ENCODE results near the gene COMMD6. TPM values are rescaled to one million over a fixed set of nuclear protein-coding genes. Genes with fewer than 3 reads are reported as not detected.
"Not testable (repeated sequence)": the region's sequence is repeated elsewhere in the genome, so short reads cannot be mapped to it uniquely, and the experiment has no call there.

Gene COMMD6
- 70.2 TPM for total RNA-seq

DNA sequence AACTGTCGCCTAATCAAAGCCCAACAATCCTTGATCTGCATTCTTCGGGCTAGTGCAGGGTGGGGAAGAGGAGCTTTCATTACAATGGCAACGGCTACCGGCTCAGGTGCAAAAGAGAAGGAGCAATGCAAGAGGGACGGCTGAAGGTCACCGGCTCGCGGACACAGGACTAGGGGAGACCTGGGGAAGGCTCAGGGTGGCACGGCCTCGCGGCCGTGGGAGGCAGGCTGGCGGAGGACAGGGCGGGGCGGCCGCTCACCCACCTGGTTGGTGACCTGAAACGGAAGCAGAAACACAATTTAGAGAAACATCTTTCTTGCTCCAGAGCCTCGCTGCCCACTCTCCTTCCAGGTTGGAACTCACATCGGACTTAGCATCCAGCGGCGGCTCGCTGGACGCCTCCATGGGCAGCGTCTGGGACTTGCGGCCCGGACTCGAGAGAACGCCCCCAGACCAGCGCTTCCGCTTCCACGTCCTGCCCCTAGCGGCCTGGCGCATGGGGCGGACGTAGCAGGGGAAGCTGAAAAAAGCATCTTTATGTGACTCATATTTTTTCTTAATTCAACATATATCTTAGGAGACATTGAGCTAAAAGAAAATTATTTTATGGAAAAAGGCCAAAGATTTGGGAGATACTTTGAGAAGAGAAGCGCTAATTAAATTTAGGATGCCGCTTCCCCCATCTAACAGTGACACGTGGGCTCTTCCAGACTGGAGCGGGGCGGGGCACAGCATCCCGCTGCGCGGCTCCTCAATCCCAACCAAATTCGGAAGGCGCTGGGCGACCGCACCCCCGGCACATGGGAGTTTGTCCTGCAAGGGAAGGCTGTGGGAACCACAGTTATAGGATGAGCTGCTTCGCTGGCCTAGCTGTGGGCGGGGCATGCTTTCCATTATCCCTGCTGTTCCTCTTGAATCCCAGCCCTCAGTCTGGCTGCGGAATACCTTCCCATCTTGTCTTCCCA lies at the start of gene COMMD6:
COMMD6 (minus strand) TSS at position 441 of the 965 bp plus-strand sequence; CDS start at position 405, 36 bp downstream.
- peak; percentile 84 for DNase-seq

DNA sequence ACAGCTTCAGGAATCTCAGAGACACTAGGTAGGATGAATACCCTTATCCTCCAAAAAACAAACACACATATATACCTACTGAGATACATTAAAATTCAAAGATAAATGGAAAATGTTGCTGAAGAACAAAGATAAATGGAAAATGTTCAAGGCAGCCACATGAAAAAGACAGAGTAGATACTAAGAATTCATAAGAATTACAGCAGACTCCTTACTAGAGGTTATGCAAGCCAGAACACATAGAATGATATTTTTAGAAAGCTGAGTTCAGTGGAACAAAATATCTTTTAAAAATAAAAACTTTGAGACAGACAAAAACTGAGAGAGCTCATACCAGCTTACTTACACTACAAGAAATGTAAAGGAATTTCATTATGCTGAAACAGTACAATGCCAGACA lies 47.5 kb upstream of the COMMD6 start:
- DNase-seq: no peak

DNA sequence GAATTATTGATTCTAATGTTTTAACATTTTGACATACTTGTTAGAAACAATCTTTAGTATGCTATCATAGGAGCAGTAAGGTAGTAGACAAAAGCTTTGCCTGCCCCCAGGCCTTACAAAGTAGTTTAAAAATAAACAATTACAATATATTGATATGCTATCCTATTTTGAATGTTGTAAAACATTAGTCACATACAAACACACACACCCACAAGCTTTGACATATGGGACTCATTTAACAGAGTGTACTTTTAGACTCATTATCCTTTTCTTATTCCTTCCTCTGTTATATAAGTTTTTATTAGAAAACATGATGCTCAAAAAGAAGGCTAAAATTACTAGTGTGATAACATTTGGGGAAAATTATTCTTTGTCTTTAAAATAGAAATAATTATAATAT lies 45.5 kb upstream of the COMMD6 start:
- DNase-seq: no peak

DNA sequence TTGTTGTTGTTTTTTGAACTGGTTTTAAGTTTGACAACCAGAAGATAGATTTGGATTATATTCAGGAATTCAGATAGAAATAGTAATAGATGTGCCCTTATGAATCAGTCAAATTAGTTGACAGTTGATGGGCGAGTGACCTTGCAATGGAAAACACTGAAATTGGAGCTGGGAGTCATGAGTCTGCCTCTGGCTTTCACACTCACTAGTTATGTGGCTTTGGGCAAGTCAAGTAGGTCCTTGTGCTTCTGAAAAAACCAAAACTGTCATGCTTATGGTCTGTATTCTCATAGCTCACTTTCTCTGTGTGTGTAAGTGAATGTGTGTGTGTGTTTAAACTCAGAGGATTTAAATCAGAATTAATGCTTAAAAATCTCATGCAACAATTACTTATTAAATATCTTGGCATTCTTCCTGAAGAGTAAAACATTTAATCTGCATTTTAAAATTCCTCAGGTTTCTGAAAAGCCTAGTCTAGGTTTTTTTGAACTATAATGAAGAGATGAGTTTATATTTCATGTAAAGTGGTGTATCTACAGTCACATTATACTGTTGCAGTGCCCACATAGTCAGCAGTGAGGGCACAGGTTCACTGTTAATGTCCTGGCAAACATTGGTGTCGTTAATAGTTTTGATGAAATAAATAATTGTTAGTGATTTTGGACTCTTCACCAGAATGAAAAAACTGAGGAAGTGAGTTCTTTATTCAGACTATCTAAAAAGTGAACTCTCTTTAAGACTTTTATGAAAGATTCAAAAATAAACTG lies 44.4 kb upstream of the COMMD6 start:
- no peak for DNase-seq

DNA sequence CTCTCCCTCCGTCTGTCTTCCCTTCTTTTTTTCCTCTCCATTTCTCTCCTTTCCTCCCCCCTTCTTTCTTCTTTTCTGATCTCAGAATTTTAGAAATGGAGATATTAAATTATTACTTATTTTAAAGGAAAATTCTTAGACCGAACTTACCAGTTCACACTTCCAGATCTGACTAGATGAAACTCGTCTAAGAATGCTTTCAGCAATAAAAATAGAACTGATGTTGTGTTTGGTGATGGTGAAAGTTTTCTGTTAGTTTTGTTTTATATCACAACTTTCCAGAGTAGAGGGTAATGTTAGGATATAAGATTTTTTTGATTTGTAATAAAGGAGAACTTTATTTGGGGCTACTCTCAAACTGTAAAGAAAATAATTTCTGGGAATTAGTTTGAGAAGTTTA lies 41.9 kb upstream of the COMMD6 start:
- no peak for DNase-seq

DNA sequence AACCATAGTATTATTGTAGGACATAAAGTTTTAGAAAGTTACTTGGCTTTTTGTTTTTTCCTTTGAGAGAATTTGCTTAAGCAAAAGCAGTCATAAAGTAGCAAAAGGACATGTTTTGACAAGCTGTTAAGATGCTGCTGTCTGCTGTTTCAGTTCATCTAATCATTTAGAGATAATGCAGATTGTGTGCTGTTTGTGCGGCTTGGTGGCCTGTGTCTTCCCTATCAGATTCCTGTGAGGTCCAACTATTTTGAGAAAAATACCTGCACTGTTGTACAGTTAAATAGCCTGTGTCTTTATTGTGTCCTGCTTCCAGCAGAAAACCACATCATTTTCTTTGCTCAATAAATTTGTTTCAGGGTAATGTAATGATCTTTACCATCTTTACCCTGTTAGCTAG lies 31.9 kb upstream of the COMMD6 start:
- DNase-seq: no peak

DNA sequence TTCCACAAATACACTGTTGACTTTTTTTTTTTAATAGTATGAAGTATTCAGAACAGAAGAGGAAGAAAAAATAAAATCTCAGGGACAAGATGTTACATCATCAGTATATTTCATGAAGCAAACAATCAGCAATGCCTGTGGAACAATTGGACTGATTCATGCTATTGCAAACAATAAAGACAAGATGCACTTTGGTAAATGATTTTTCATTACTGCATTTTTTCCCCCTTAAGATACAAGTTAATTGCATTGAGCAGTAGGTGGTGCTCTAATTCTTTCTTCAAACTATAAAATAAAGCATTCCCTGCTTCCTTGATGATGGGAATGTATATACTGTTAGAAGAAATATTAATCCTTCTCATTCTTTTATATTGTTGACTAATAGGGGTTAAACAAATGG lies 29.0 kb upstream of the COMMD6 start:
- no peak for DNase-seq

DNA sequence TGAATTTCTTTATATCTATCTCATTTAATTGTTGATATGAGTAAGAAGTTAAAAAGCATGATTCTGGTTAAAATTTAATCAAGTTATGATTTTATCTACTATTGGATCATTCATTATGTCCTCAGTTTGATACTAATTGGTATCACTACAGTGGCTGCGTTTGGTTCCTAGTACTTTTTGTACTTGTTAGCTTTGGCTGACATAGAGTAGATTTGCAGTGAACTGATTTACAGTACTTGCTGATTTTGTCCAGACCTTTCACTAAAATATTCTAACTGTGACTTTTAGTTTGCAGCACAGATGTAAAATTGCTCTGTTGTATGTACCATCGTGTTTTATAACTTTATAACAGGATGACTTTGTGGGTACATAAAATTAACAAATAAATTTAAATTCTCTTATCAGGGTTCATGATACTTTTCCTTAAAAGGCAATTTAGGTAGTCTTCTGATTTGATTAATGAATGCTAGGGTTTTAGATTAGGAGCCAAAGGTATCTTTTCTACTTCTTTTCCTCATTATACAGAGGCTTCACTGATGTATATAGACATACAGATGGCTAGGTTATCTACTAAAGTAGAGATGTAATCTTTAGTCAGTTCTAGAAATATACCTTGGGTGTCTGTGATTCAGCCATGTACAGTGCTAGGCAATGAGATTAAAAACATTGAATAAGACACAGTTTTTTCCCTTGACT lies 20.7 kb upstream of the COMMD6 start:
- no peak for DNase-seq

DNA sequence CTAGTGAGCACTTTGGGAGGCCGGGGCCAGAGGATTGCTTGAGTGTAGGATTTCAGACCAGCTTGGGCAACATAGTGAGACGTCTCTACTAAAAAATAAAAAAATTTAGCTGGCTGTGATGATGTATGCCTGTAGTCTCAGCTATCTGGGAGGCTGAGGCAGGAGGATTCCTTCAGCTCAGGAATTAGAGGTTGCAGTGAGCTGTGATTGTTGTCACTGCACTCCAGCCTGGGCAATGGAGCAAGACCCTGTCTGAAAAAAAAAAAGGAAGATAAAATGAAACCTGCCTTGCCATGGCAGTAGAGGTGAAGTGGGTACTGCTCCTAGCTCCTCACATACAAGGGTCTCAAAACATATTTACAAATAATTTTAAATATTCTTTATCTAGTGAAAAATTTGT lies 19.3 kb upstream of the COMMD6 start:
- DNase-seq: no peak

DNA sequence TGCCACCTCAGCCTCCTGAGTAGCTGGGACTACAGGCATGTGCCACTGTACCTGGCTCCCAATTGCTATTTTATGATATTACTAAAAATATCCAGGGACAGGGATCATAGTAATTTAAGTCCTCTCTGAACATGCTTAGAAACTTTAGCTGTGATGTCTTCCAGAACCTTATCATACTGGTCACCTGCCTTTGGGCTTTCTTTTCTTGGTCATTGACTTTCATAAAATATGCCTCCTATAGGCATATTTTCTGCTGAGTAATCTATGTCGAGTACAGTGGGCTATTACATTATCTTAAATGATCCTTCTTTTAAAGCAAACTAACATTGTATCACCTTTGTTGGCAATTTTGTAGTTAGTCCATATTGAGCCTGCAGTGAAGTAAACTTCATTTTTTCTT lies 18.2 kb upstream of the COMMD6 start:
- no peak for DNase-seq

DNA sequence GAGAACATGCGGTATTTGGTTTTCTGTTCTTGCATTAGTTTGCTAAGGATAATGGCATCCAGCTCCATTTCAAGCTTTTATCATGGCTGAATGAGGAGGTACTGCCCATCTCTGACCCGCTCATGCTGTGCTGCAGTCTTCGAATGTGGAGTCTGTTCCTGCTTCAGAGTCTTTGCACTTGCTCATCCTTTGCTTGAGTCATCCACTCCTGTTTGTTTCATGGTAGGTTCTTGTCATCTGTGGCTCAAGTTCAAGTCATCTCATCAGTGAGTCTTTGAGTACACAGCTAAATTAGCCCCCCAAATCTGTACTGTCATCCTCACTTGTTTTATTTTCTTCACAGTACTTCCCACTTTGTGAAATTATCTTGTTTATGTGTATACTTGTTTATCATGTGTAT lies 17.3 kb upstream of the COMMD6 start:
- DNase-seq: no peak

DNA sequence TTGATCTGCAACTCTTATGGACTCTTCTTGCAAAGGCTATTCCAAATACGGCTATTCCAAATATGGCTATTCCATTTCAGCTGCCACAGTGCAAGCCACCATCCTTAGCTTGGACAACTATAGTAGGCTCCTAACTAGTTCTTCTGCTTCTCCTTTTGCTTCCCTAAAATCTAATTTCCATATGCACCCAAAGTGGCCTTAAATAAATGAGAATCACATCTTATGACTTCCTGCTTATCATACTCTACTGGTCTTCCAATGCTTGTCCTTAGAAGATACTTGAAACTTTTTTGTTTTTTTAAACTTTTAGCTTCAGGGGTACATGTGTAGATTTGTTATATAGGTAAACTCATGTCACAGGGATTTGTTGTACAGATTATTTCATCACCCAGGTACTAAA lies 16.8 kb upstream of the COMMD6 start:
- no peak for DNase-seq

DNA sequence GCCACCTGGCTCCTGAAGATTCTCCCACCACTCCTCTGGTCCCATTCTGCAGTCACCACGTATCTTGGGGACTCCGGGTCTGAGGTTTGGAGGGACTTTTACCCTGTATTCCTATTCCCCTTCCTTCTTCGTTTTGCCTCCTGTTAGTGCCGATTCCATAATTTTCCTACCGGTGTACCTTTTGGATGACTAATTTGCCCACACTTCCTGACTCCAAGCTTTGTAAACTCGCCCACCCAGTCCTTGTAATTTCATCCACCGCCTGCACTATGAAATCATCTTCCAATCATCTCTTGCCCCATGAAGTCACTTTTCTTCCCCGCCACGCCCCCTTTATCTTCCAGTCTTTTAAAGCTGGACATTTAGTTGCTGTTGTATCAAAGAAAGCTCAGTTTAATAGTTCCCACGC lies 12.5 kb upstream of the COMMD6 start:
- DNase-seq: peak; percentile 29

DNA sequence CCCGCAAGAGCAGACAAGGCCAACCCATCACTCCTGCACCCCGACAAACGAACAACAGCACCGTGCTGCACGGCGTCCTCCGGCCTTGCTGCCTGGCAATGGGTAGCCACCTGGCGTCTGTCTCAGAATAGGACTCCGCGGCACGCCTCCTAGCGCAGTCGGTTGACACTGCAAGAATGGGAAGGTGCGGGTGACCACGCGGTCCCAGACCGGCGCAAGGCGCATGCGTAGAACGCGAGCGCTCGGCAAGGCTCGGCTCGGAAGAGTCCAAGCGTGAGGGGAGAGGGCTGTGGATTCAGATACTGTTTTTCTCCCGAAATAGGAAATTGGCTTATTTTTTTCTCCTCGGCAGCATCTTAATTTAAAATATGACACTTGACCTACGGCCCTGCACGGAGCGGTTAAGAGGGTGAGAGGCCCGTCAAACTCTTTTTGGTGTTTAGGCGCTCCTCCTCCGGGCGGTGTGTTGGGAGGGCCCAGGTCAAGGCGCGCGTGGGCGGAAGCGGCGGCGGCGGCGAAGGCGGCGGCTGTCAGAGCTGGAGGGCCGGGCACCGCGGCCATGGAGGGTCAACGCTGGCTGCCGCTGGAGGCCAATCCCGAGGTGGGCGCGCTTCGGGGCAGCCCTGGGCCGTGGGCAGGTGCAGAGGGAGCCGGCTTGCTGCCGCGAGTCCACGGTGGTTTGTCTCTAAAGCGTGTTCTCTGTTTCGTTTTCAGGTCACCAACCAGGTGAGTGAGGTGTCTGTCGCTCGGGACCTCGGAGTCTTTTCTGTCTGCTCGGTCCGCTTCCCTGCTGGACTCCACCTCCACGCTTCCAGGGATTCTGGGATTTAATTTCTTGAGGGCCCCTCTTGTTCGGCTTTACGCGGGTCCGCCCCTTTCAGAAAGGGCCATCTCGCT lies 11.9 kb upstream of the COMMD6 start, which contains the start of gene UCHL3:
UCHL3 (plus strand) TSS at position 530 of the 897 bp plus-strand sequence; CDS start at position 560, 30 bp downstream.
- peak; percentile 96 for DNase-seq

DNA sequence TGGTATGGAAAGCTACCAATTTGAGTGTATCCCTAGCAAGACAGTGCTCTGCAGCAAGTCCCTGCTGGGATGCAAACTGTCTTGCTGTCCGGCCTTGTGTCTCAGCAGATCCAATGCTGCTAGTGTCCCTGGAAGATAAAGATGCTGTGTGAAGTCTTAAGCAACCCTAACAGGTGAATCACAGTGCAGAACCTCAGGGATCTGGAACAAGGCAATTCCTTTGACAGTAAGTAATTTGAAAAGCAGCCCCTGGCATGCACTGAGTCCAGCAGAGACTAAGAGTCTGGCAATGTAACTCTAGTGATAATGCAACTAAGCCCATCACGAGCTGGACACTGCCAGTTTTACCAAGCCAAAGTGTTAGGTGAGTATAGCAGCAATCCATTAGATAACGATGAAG lies 10.3 kb upstream of the COMMD6 start:
- DNase-seq: no peak

DNA sequence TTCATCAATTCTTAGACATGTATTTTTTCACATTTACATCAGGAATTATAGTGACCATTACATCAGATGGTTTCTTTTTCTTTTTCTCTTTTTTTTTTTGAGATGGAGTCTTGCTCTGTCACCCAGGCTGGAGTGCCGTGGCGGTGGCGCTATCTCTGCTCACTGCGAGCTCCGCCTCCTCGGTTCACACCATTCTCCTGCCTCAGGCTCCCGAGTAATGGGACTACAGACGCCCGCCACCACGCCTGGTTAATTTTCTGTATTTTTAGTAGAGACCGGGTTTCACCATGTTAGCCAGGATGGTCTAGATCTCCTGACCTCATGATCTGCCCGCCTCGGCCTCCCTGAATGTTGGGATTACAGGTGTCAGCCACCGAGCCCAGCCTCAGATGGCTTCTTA lies 7.7 kb upstream of the COMMD6 start:
- not testable (repeated sequence) for DNase-seq

DNA sequence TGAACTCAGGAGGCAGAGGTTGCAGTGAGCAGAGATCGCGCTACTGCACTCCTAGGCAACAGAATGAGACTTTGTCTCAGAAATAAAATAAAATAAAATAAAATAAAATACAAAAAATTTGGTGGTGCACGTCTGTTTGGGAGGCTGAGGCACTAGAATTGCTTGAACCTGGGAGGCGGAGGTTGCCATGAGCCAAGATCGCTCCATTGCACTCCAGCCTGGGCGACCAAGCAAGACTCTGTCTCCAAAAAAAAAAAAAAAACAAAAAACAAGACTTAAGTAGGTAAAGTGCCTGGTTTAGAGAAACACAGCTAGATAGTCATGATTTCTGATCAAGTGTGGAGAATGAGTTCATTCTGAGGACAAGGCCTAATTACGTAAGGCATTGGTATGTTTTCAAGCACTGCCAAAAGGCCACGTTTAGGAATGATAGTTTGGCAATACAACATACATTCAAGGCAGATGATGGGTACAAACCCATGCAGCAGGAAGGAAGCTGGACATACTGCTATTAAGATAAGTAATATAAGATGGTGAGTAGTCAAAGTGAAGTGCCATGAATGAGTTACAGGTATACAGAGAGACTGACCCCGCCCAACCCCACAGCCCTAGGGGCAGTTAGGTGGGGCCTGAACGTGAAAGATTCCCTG lies 7.2 kb upstream of the COMMD6 start:
- DNase-seq: no peak

DNA sequence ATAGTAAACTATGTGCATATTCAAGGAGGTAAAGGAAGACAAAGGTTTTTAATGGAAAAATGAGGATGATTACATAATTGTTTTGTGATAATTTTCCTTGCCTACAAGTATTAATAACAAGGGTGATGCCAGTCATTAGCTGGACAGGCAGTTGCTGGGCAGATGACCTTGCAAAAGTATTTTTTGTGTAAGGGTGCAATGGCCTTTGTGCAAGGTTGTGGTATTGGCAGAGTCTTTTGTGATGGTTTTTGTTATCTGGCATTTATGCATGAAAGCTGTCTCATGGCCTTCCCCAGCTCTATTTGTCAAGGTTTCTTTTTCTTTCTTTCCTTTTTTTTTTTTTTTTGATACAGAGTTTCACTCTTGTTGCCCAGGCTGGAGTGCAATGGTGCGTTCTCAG lies 4.3 kb upstream of the COMMD6 start:
- DNase-seq: no peak

DNA sequence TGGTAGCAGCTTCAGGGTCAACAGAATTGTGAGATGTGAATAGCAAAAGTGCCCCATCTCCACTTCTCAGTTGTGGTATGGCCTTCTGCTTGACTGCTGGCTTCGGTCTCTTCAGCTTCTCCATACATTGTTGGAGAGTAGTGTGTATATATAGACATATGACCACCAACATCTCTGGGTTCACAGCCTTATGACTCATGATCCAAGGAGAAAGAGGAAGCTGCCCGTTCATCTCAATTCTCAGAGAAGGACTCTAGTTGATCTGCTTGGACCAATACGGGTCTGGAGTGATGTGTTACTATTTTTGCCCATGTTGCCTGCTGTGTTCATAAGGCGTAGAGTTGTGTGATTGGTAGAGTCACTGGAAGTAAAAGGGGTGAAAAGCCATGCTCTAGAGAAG lies 3.6 kb upstream of the COMMD6 start:
- no peak for DNase-seq

DNA sequence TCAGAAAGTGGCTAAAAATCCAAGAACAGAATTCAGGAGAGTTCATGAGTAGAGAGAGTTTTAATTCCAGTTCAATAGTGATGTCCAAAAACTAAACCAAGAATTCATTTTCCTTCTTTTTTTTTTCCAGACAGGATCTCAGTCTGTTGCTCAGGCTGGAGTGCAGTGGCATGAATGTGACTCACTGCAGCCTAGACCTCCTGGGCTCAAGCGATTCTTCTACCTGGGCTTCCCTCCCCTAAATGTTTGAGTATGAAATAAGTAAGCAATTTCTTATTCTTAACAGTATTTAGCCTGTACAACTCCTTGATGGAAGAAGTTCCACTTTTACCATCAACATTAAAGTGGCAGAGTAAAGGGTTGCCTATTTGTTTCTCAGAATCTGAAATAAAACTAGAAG lies 3.8 kb downstream of the COMMD6 start:
- DNase-seq: no peak

DNA sequence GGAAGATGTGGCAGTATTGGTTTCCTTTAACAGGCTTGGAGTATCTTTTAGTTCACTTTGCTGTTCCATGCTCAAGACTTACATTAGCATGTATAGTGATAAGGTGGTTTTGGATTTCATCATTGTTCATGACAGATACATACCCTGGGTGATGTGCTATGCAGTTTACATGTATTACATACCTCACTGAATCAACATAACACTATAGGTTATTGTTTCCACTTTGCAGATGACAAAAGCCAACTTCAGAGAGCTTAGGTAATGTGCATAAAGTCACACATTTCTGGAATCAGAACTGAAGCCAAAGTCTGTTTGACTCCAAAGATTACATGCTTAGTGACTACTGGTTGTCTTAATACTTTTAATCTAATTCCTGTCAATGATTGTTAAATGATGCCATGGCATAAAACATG lies 7.1 kb downstream of the COMMD6 start:
- no peak for DNase-seq
